NCI-H82 treated with DMSO at 0.1 percent for 48 hours (cell line): Measurements from ENCODE around the gene PLEKHM1.
A peak's percentile ranks its signal among the peaks of the same experiment; 100 is the strongest.
"Not testable (repeated sequence)": the region's sequence is repeated elsewhere in the genome, so short reads cannot be mapped to it uniquely, and the experiment has no call there.

Experiments
- DNase-seq: peaks from one replicate; lab custom pipeline; 2025; ENCODE audit not compliant: unreplicated experiment; lab: John Stamatoyannopoulos, UW

The PLEKHM1 gene

GRCh38 chr17:45490615-45491433 lies at the start of gene PLEKHM1:
TSS of gene PLEKHM1 (minus strand) at chr17:45490721. CDS start at chr17:45482484, 8,237 bp downstream.
- DNase-seq, result peak; percentile 11

GRCh38 chr17:45538168-45538567 lies 47.6 kb upstream of the PLEKHM1 start:
- DNase-seq, result not testable (repeated sequence)

- not testable (repeated sequence) for DNase-seq
These were observed 15.6 kb upstream of the PLEKHM1 start for GRCh38 chr17:45506072-45506471.

DNA sequence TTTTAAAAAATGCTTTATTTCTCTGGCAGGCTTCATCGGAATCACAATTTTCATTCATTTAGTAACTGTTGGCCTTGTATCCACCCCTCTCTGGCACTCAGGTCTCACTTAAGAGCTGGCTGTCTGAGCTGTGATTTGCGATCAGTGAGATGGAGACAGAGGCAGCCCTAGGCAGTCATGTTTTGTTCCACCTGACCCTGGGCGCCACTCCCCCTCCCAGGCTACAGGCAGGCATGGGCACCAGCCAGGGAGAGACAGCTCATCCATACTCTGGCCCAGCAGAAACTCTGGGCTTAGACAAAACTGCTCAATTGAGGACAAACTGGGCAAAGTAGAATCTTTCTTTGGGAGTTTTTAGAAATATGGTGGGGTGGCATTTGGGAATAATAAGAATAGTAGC lies 14.7 kb upstream of the PLEKHM1 start:
- DNase-seq, result not testable (repeated sequence)

GRCh38 chr17:45501092-45501707 lies 10.7 kb upstream of the PLEKHM1 start:
- not testable (repeated sequence) for DNase-seq

GRCh38 chr17:45500478-45500877 lies 10.0 kb upstream of the PLEKHM1 start:
- DNase-seq, result not testable (repeated sequence)

GRCh38 chr17:45499208-45499607 lies 8.7 kb upstream of the PLEKHM1 start:
- DNase-seq, result not testable (repeated sequence)

GRCh38 chr17:45498377-45498776 lies 7.9 kb upstream of the PLEKHM1 start:
- DNase-seq, result not testable (repeated sequence)

- not testable (repeated sequence) for DNase-seq
These were observed 6.9 kb upstream of the PLEKHM1 start for GRCh38 chr17:45497449-45497848.

GRCh38 chr17:45496507-45496906 lies 6.0 kb upstream of the PLEKHM1 start:
- not testable (repeated sequence) for DNase-seq

GRCh38 chr17:45494556-45494955 lies 4.0 kb upstream of the PLEKHM1 start:
- DNase-seq, result not testable (repeated sequence)

- DNase-seq, result not testable (repeated sequence)
These were observed 1.6 kb upstream of the PLEKHM1 start for GRCh38 chr17:45492156-45492555.

DNA sequence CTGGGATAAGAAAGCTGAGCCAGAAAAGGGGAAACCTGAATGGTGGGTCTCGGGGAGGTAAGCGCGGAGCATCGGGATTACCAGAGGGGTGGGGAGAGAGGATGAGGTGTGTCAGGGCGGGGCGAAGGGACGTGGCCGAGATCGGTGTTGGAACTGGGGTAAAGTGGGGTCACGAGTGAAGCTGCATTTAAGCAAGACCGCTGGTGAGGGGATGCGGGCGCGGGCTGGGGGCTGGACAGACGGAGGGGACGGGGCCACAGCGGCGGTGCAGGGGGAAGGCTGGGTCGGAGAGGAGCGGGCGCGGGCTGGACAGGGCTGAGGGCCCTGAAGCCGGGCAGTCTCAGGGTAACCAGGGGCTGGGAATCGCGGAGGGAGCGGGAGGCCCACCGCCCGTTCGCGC lies 323 bp downstream of the PLEKHM1 start:
- DNase-seq, result not testable (repeated sequence)

DNA sequence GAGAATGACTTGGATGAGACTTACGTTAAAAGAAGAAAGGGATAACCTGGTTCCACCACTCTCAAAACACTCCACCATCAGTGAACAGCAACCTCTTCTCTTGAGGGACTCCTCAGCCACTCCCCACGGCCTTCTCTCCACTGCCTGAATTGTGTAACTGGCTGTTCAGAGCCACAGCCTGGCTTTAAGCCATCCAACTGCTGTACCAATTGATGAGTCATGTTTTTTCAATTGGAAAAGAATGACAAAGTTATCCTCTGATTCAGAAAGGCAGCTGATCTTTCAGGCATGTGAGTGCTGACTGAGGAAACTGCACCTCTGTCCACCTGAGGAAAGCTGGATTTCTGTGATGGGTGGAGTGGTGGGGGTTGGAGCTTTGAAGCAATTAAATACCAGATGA lies 2.8 kb downstream of the PLEKHM1 start:
- DNase-seq, result not testable (repeated sequence)

- not testable (repeated sequence) for DNase-seq
These were observed 6.8 kb downstream of the PLEKHM1 start for GRCh38 chr17:45483591-45484216.

DNA sequence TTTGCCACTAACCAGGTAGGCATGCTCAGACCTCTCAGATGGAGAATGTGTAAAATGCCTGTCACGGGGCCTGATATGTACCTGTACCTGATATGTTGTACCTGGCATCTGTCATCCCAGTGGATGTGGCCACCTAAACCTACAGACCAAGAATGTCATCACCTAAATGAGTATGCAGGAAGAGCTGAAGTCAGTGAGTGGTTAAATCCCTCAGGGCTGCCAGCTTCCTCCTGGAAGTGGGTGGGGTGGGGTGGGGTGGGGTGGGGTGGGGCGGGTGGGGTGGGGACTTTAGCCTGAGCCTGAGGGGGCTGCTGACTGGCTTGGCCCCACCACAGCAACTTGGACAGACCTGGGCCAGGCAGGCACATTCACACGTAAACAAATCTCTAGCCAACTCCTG lies 7.3 kb downstream of the PLEKHM1 start:
- DNase-seq, result not testable (repeated sequence)

- DNase-seq, result not testable (repeated sequence)
These were observed 8.2 kb downstream of the PLEKHM1 start for GRCh38 chr17:45482317-45482716.

DNA sequence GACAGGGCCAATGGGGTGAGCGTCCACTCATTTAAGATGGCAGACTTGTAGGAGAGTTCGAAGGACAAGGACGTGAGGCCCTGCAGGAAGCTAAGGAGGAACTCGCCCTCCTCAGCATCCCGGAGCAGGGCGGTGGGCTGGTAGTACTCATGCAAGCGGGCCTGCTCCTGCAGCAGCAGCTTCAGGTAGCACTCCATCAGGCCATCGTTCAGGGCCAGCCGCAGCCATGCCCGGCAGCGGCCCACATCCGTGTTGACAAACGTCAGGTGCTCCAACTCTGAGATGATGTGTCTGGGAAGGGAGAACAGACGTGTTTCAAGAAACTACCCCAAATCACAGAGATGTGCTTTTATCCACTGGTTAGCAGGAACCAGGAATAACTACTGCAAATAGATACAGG lies 15.1 kb downstream of the PLEKHM1 start:
- DNase-seq, result not testable (repeated sequence)

DNA sequence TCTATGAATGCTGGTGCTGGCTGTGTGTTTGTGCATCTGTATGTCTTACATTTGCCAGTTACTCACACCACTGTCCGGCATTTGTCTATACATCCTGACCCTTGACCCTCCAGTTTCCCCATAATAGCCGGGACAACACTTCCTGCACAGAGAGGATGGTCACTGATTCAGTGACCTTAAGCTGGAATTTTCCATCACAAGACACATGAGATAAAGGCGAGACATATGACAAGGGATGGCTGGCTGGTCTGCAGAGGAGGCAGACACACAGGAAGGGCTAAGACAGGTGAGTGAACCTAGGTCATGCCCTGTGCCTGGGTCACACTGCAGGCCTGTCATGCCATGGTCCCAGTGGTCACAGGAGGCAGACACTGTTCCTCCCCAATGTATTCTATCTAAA lies 18.3 kb downstream of the PLEKHM1 start:
- DNase-seq, result not testable (repeated sequence)

- not testable (repeated sequence) for DNase-seq
These were observed 21.3 kb downstream of the PLEKHM1 start for GRCh38 chr17:45469204-45469563.

DNA sequence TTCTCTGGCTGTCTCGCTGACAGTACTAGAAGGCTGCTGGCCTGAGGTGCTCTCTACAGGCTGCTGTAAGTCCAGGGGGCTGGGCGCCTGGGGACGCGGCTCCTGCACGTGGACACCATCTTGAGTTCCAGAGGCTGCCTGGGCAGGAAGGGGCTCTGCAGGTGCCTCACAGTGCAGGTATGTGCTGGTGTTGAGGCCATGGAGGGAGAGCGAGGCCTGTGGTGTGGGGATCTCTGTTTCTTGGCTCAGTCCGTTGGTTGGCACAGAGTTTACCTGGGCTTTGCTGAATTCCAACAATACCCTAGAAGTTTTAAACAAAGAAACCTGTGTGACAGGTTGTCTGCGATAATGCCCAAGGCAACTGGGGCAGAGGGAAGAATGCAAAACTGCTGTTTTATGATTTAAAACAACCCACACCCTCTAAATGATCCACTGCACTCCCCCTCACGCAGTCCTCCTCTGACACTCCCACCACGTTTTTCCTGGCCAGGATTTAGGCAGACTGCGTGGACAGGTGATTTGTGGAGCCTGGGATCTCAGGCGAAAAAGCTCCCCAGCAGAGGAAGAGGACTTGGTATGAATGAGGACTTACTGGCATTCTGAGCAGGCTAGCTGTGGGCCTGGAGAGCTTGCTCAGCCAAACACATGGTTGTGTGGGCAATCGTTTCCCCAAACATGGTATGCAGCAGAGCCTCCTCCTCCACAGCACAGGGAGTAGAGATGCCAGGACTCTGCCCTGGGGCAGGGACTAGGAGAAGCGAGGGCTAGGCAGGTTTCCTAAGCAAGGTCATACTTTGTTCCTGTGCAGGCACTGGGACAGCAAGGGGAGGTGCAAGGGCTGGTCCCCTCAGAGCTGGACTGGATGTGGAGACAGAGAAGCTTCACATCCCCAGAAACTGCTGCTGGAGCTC lies 22.0 kb downstream of the PLEKHM1 start:
- DNase-seq, result not testable (repeated sequence)
